NCI-H2081 treated with DMSO at 0.1 percent for 48 hours (cell line): Measurements from ENCODE around the gene MRPS27.

Experiments used
- DNase-seq: peaks from one replicate; lab custom pipeline; 2025; lab: John Stamatoyannopoulos, UW

The MRPS27 gene

DNA sequence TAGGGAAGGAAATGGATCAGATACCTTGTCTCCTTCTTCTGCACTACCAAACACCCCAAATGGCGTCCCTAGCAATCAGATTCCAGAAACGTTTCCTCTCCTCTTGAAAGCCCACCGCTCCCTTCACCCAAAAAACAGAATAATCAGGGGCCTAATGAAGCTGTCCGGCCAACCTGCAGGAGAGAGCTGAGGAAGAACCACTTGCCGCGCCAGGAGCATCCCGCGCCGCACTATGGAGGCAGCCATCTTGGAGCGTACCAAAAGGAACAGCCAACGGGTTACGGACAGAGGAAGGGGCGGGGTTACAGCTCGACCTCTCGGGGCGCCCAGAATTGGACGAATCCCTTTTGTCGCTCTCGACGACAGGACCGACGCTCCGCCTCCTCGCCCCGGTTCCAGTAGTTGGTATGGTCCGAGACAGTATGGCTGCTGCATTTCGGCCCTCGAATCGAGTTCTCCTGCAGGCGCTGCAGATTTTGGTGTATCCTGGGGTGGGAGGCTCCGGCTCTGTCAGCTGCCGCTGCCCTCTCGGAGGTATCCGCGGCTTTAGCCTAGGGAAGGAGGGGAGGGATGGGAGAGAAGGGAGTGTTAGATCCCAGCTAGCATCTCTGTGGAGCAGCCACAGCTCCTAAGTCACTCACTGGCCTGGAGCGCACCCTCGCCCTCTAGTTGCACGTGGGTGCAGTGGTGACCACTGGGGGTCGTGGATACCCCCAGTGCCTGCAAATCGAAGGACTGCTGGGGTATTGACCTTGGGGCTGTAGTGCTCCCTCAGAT, at the start of gene MRPS27, which contains the start of gene PTCD2:
Gene MRPS27 (minus strand): TSS at position 265 of the 777 bp plus-strand sequence. CDS start 19 bp downstream, at position 246.
Gene PTCD2 (plus strand): TSS at position 398 of the 777 bp plus-strand sequence. CDS start 10 bp downstream, at position 408.
- DNase-seq = peak; percentile 87

DNA sequence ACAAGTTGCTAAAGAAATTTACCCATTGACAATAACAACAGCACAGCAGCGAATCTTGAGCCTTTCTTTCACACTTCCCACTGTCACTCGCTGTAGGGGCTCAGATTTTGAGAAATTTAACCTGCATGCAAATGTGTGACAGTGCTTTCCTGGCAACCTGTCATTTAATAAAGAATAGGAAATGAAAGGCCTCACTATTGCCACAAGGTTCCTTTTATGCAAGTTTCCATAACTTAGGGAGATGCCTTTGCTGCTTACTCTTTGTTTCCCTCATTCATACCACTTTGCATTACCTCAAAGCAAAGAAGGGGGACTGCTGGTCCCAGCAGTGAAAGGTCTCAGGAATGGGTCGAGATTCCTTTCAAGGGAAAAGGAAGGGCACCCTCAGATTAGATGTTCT, 49.7 kb upstream of the MRPS27 start:
- DNase-seq = no peak

DNA sequence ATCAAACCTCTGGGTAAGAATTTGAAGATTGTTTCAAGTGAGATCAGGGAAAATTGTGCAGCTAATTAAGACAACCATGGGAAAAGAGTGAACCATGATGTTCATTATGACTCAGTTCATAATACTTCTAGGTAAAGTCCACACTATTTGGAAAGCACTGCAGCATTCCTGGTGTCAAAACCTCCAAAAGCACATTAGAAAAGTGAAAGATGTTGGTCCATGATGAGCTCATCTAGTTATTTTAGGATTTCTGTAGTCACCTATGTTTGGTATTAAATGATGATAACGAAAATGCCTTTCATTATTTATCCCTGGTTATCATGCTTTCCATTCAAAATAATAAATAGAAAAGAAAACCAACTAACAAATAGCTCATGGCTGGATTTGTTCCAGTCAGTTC, 49.3 kb upstream of the MRPS27 start:
- no peak for DNase-seq

DNA sequence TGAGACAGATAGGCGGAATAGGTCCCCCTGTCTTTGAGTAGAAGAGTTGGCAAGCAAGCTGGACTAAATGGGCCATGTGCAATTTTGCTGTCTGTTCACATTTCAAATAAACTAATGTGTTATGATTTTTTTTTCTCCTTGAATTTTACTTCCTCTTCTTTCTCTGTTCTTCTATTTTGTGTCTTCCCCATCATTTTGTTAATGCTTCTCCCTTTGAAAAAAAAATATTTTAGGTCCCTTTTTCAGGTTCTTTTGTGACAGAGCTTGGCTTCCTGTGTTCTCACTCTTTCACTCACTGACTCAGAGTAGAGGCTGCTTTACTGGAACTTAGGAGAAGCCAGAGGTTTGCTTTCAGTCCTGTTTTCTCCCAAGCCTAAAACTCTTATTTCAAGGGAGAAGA, 48.2 kb upstream of the MRPS27 start:
- no peak for DNase-seq

DNA sequence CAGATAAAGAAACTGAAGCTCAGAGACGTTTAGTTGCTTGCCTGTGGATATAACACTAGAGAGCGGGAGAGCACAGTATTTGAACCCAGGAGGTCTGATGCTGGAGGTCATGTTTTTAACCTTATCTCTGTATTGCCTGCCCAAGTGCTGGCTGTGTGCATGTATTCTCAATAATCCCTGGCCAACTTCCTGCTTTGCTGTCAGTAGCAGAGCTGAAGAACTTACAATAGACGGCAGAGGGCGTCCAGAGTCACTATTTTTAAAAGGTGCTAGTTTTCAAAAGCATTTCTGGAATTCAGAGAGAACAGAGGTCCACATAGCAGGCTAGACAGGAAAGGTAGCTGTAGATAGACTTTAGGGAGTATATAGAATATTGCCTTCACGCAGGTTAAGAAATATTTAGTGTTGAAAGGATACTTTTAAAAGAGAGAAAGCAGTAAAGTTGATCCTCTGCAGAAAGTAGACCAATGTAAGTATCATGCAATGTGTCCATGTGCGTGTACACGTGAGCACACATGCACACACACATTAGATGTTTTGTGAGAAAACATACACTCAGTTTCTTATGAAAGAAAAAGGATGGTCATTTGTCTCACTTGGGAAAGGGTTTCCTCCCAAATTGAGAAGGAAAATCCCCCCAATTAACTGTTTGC, 46.4 kb upstream of the MRPS27 start:
- peak; percentile 2 for DNase-seq

DNA sequence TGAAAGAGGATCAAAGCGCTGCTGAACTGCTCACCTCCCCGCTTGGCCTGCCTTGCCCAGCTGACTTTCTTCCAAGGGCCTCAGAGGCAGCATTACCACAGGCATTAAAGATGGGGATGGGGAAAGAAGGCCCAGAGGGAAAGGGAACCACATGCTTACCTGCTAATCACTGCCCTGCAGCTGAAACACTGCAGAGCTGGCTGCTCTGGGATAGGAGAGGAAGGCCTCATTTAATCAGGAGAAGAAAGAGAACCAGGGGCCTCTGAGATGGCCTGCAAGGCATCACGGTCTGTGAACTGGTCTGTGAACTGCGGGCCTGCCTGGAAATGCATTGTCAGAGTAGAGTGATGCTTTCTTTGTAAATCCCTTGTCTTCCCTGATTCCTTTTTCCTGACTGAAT, 44.9 kb upstream of the MRPS27 start:
- no peak for DNase-seq

DNA sequence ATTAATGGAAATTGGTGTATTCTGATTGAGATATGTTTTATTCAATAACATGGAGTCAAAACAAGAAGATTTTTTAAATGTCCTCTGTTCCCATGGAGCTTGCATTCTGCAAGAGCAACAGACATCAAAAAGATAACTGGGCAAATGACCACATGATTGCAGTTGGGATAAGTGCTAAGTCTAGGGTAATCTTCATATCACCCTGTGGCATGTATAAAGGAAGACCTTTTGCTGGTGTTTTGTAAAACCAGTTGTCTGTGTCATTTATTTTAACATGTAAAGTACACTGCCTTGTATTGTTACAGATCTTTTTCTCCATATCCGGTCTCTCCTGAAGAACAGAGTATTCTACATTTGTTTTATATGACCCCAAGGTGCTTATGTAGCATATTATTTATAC, 44.1 kb upstream of the MRPS27 start:
- no peak for DNase-seq

DNA sequence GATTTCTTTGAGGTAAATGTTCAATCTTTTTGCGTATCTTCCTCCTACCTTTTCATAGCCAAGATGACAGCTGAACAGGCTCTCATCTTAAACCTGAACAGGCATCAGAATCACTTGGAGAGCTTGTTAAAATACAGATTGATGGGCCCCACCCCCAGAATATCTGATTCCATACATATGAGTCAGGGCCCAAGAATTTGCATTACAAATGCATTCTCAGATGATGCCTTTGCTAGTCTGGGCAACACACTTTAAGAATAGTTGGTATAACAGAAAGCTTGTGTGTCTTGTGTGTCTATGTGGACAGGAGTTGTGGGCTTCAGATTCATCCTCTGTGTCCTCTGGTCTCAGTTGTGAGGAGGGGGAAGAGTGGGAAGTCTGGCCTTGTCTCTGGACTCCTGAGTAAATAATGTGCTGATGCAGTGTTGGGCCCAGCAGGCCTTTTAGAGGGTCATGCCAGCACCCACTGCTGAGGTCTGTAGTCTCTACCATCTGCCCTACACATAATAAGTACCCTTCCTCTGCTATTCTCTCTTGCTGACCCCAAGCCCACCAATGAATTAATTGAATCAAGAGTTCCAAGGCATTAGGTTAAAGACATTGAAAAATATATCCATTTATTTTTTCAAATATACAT, 43.2 kb upstream of the MRPS27 start:
- DNase-seq = no peak

DNA sequence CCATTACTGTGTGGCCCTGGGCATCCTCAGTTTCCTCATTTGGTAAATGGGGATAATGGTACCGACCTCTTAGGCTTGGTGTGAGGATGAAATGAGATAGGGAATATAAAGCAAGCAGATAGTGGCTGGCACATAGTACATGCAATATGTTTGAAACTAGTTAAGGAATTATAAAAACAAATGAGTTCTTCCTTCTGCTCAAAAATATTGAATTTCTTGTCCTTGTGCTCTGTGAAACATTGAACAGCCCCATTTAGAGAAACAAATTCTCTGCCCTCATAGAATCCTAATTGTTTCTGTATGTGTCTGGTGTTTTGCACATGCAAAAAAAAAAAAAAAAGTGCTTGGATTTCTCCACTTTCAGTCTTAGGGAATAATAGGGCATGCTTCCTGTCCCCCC, 39.8 kb upstream of the MRPS27 start:
- DNase-seq = no peak

DNA sequence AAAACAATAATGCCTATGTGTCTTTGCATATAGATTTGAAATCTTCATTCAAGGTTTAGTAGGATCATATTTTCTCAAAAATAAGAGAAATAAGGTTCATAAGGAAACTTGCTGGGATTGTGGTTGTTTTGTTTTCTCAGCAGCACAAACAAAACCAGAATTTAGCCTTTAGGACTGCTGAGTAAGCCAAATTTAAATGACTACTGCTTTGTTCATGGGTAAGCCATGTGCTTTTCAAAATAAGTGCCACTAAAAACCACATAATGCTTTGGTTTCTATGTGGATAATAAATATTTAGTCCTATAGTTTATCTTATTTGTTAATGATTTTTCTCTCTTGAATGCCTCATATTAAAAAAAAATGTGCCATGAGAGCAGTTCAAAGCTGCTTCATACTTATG, 38.9 kb upstream of the MRPS27 start:
- no peak for DNase-seq

DNA sequence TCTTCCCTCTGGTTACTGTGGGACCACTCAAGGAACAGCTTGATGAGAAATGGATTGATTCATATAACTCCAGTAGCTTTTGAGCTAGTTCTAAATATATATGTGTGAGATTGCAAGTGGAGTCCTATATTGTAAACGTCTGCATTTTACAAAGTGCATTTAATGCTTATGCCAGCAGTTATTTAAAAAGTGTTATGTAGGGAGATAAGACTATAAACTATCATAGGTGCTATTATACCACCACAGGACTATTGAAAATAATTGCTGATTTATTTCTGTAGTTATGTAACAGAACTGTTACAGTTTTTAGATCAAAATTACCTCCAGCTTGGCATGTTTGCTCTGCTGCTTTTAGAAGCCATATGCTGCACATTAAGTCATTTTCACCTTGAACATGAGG, 36.3 kb upstream of the MRPS27 start:
- no peak for DNase-seq

DNA sequence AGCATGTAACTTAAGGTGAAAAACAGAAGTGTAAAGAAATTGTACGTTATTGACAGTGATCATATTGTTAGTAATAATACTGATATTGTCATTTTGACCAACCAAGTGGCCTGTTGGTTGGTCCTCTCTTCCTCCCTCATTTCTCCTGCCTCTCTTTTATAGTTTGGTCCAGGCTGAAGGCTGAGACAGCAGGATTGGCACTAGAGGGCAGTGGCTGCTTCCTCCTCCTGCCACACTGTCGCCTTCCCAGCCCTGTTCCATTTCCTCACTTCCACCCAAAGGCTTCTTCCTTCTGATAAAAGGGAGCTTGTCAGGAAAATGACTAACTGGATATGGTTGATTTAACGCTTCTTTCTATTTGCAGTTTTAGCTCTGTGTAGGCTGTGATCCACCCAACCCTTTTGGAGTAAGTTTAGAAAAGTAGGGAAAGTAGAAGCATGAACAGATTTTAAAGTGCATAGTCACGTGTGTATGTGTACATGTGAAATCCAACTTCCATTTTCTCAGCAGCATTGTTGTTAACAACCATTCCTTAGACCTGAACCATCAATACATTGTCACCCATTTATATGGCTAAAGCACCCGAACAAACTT, 35.8 kb upstream of the MRPS27 start:
- no peak for DNase-seq

DNA sequence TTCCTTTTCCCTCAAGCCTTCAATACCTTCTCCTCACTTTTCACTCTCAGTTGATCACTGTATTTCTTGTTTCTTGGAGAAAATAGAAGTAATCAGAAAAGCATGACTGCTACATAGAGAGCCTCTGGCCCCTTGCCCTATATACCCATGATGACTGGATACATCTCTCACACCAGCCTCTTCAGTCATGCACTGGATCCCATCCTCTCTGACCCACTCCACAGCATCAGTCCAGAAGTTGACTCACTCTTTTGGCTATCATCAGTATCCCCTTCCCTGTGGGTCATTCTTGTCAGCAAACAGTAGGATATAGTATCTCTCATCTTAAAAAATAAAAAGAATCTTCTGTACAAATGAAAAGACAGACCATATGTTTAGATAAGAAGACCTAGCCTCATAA, 33.0 kb upstream of the MRPS27 start:
- DNase-seq = no peak

DNA sequence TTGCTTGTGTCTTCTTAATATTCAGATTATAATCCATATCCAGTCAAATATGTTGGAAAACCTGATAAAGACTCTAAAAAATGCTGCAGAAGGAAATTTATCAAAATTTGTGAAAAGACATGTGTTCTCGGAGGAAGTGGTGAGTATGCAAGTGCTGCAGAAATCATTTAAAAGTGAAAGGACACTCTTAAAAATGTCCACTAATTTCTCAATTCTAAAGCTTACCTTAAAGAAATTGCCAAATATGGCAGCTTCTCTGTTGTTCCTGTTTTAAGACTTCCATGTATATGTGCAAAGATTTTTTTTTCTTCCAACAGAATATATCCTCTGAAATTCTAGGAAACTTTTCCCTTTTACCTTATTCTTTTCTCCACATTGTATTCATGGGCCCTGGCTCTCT, 32.6 kb upstream of the MRPS27 start:
- DNase-seq = no peak

DNA sequence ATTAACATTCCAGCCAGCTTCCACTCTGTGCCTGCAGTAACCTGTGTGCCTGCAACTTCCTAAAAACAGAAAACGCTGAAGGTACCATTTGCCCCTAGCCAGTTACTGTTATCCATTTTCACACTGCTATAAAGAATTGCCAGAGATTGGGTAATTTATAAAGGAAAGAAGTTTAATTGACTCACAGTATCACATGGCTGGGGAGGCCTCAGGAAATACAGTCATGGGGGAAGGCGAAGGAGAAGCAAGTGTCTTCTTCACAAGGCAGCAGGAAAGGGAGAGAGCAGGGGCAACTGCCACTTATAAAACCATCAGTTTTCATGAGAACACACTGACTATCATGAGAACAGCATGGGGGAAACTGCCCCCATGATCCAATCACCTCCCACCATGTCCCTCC, 31.3 kb upstream of the MRPS27 start:
- DNase-seq = no peak

DNA sequence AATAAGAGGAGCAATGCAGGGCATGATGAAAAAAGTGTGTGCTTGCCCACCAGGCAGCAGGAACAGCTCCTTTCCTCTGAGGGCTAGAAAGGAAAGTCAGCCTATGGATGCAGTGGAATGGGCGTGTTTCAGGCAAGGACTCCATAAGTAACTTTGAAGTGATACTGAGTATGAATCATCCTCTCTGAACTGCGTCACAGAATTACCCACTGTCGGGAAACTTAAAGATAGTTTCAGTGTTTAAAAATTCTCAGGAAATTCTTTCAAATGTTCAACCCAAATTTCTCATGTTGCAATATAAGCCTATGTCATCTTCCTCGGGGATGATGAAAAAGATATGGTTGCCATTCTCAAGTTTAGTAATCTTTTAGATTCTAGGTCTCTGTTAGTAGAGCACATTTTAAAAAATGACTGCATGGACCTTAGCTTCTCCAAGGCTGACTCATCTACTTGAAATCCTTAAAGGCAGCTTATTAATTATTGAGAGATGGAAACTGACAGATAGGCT, 27.8 kb upstream of the MRPS27 start:
- DNase-seq = no peak

DNA sequence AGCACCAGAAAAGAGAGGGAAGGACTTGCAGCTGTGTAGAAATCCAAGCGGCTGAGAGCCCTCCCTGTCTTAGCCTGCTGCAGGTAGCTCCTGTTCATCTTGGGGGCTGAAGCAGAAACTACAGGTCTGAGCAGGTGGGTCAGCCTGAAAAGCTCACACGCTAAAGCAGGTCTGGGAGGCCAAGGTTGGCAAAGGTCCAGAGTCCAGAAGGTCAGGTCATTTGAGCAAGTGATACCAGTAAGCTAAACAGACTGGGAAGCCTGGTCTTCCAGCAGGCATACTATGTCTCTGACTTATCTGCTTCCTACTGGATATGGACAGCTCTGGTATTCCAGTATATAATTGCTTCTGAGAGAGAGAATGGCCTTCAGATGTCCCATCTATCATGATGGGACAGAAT, 26.4 kb upstream of the MRPS27 start:
- no peak for DNase-seq

DNA sequence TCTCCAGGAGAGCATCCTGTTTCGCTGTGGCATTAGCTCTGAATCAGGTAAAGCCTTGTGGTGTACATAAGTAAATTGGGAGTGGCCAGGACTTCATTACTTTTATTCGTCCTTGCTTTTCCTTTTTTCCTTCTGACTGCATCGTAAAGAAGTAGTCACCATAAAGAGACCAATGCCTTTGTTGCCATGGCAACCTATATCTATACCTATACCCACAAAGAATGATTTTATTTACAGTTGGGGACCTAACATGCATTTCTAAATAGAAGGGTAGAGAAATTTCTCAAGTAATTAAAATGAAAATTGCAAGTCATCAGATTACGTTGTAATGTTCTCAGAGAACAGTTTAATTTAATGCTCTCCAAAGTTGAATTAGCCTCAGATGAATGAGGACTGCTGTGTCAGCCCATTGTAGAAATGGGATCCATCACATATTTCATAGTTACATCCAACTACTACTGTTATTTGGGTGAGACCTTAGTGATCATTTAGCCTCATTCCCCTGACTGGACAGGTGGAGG, 18.7 kb upstream of the MRPS27 start:
- no peak for DNase-seq

DNA sequence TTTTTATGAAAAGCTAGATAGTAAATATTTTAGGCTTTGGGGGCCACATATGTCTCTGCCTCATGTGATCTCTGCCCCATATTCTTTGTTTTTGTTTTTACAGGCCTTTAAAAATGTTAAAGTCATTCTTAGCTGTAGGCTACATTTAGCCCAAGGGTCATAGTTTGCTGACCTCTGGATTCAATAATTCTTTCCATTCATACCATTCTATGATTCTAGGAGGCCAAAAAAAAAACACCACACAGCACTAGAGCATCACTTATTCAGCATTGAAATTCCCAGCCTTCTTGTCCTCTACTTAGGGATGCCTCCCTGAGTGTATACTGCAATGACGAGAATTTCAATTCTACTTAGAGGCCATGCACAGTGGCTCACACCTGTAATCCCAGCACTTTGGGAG, 17.1 kb upstream of the MRPS27 start:
- DNase-seq = no peak

DNA sequence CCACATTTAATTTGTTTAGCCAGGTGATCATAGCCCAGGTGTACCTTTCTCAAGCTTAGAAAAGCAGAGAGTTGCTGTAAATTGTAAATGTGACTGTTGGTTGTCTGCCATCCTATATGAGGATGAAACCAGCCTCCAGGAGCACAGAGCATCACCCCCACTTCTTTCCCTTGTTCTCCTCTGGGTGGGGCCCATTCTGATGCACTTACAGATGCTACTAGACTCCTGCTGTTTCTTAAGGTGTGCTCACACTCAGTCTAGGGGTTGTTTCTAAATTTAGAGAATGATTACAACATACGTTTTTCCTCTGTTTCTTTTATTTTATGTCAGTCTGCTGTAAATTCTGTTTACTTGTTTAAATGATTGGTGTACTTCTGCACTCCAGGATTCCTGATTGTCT, 10.7 kb upstream of the MRPS27 start:
- no peak for DNase-seq

DNA sequence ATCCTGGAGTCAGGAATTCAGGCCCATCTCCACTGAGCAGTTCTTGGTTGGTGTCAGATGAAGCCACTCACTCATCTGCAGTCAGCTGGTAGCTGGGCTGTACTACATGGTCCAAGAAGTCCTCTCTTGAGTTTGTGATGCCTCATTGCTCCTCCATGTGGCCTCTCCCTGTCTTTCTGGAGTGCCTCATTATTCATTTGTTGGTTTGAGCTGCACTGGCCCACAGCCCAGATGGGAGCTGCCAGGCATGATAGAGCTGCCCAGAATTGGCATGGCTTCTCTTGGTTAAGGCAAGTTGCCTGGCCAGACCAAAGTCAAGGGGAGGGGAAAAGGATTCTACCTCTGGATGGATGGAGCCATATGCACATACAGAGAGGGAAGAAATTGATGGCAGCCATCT, 8.1 kb upstream of the MRPS27 start:
- no peak for DNase-seq

DNA sequence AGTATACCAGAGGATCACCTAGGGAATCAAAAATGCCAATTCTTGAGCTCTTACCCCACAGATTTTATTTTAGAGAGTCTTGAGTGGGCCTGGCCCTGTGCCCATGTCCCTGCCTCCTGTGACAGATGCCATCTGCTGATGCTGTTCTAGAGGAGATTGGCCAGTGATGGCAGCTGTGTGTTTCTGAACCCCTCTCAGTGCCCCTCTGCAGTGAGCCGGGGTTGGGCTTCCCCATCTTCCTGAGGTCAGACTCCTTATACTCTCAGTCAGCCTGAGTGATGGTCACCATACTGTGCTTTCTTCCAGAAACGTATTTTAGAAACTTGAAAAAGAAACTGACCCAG, 6.2 kb upstream of the MRPS27 start:
- no peak for DNase-seq
